HEK293 (cell line): ENCODE results near the gene KCNJ11.

Source experiments
- CTCF ChIA-PET: fragments of 350-600 bp; formaldehyde crosslinking; extraction: SDS; loops from one replicate; lab custom pipeline; 2021; ENCODE audit warnings: antibody characterized with exemption; lab: Yijun Ruan, JAX
- POLR2A ChIA-PET: fragments of 300-600 bp; formaldehyde crosslinking; extraction: SDS; loops from one replicate; lab custom pipeline; 2020; ENCODE audit warnings: antibody characterized with exemption, inconsistent platforms; lab: Yijun Ruan, JAX
- H3K27ac ChIP-seq: fragments of 200-500 bp; sonication (Bioruptor generic); 2 replicates; pipeline ENCODE4 v1.5.1; 2014; ENCODE audit warnings: low read depth, low read length, control low read depth, inconsistent platforms; ENCODE audit errors: extremely low read depth
- H3K36me3 ChIP-seq, 2 experiments: fragments of 200-500 bp in 1 of 2; sonication (Bioruptor generic) in 1 of 2; 1 replicate in 1 of 2; 2 replicates in 1 of 2; pipeline ENCODE4 v1.5.1; 2014 to 2017; ENCODE audit warnings: inconsistent platforms in 2 of 2, low read length in 2 of 2; ENCODE audit not compliant: control insufficient read depth in 2 of 2, insufficient read depth in 1 of 2
- H3K4me1 ChIP-seq: fragments of 200-500 bp; sonication (Bioruptor generic); 2 replicates; pipeline ENCODE4 v1.5.1; 2014; ENCODE audit warnings: mild to moderate bottlenecking, low read length, inconsistent platforms; ENCODE audit not compliant: control insufficient read depth, insufficient read depth
- H3K4me3 ChIP-seq: 2 replicates; pipeline ENCODE4 v1.5.1; 2011; ENCODE audit warnings: low read depth, mild to moderate bottlenecking, control low read depth, low read length, moderate library complexity
- H3K9me3 ChIP-seq: fragments of 200-500 bp; sonication (Bioruptor generic); 2 replicates; pipeline ENCODE4 v1.5.1; 2014; ENCODE audit warnings: low read depth, low read length, inconsistent platforms; ENCODE audit not compliant: control insufficient read depth, insufficient read depth
- BCL11B ChIP-seq: fragments of 450-650 bp; formaldehyde crosslinking; IDR thresholded peaks from 2 replicates; pipeline ENCODE4 v1.5.1; 2016; ENCODE audit warnings: low read depth, missing biosample characterization, missing genetic modification characterization
- GLI4 ChIP-seq: fragments of 450-650 bp; formaldehyde crosslinking; IDR thresholded peaks from 2 replicates; pipeline ENCODE4 v1.5.1; 2016; ENCODE audit warnings: missing biosample characterization, missing genetic modification characterization
- HOXC10 ChIP-seq: sonication (generic); formaldehyde crosslinking; IDR thresholded peaks from 2 replicates; pipeline ENCODE4 v1.8.1; 2023; ENCODE audit warnings: mild to moderate bottlenecking, missing genetic modification reagents
- IKZF3 ChIP-seq: fragments of 450-650 bp; IDR thresholded peaks from 2 replicates; pipeline ENCODE4 v1.5.0; 2018; ENCODE audit warnings: missing biosample characterization, mild to moderate bottlenecking, missing genetic modification characterization, moderate library complexity
- KLF8 ChIP-seq: fragments of 450-650 bp; formaldehyde crosslinking; IDR thresholded peaks from 2 replicates; pipeline ENCODE4 v1.5.1; 2016; ENCODE audit warnings: missing biosample characterization, missing genetic modification characterization
- KLF9 ChIP-seq: fragments of 450-650 bp; formaldehyde crosslinking; IDR thresholded peaks from 2 replicates; pipeline ENCODE4 v1.5.1; 2016; ENCODE audit warnings: missing biosample characterization, missing genetic modification characterization, low read depth
- MEIS1 ChIP-seq: sonication (generic); formaldehyde crosslinking; IDR thresholded peaks from 2 replicates; pipeline ENCODE4 v1.8.1; 2022; ENCODE audit warnings: missing genetic modification reagents, mild to moderate bottlenecking, borderline replicate concordance
- RBAK ChIP-seq: fragments of 450-650 bp; formaldehyde crosslinking; IDR thresholded peaks from 2 replicates; pipeline ENCODE4 v1.5.1; 2016; ENCODE audit warnings: missing biosample characterization, missing genetic modification characterization
- SCRT2 ChIP-seq: fragments of 450-650 bp; formaldehyde crosslinking; IDR thresholded peaks from 2 replicates; pipeline ENCODE4 v1.5.1; 2016; ENCODE audit warnings: missing biosample characterization, missing genetic modification characterization
- SP3 ChIP-seq: fragments of 450-650 bp; formaldehyde crosslinking; IDR thresholded peaks from 2 replicates; pipeline ENCODE4 v1.5.1; 2016; ENCODE audit warnings: missing biosample characterization, missing genetic modification characterization
- WT1 ChIP-seq: fragments of 450-650 bp; formaldehyde crosslinking; IDR thresholded peaks from 2 replicates; pipeline ENCODE4 v1.5.1; 2016; ENCODE audit warnings: missing biosample characterization, missing genetic modification characterization
- ZIC2 ChIP-seq: fragments of 450-650 bp; formaldehyde crosslinking; IDR thresholded peaks from 2 replicates; pipeline ENCODE4 v1.5.1; 2016; ENCODE audit warnings: missing biosample characterization, missing genetic modification characterization
- ZNF10 ChIP-seq: fragments of 450-650 bp; formaldehyde crosslinking; IDR thresholded peaks from 2 replicates; pipeline ENCODE4 v1.5.1; 2017; ENCODE audit warnings: missing biosample characterization, missing genetic modification characterization
- ZNF112 ChIP-seq: fragments of 450-650 bp; formaldehyde crosslinking; IDR thresholded peaks from 2 replicates; pipeline ENCODE4 v1.5.0; 2017; ENCODE audit warnings: missing biosample characterization, missing genetic modification characterization
- ZNF155 ChIP-seq: fragments of 450-650 bp; formaldehyde crosslinking; IDR thresholded peaks from 2 replicates; pipeline ENCODE4 v1.5.1; 2016; ENCODE audit warnings: missing biosample characterization, missing genetic modification characterization
- ZNF175 ChIP-seq: fragments of 450-650 bp; formaldehyde crosslinking; IDR thresholded peaks from 2 replicates; pipeline ENCODE4 v1.5.1; 2016; ENCODE audit warnings: missing biosample characterization, missing genetic modification characterization
- ZNF404 ChIP-seq: fragments of 450-650 bp; formaldehyde crosslinking; IDR thresholded peaks from 2 replicates; pipeline ENCODE4 v1.5.1; 2017; ENCODE audit warnings: missing biosample characterization, missing genetic modification characterization
- ZNF473 ChIP-seq: fragments of 450-650 bp; formaldehyde crosslinking; IDR thresholded peaks from 2 replicates; pipeline ENCODE4 v1.5.1; 2017; ENCODE audit warnings: missing biosample characterization, missing genetic modification characterization
- ZNF529 ChIP-seq: fragments of 450-650 bp; formaldehyde crosslinking; IDR thresholded peaks from 2 replicates; pipeline ENCODE4 v1.5.1; 2017; ENCODE audit warnings: missing genetic modification characterization, missing biosample characterization; ENCODE audit not compliant: insufficient replicate concordance
- ZNF530 ChIP-seq: fragments of 450-650 bp; formaldehyde crosslinking; IDR thresholded peaks from 2 replicates; pipeline ENCODE4 v1.5.1; 2016; ENCODE audit warnings: low read depth, missing biosample characterization, missing genetic modification characterization
- ZNF548 ChIP-seq: fragments of 450-650 bp; formaldehyde crosslinking; IDR thresholded peaks from 2 replicates; pipeline ENCODE4 v1.5.1; 2016; ENCODE audit warnings: missing biosample characterization, missing genetic modification characterization
- ZNF560 ChIP-seq: fragments of 450-650 bp; formaldehyde crosslinking; IDR thresholded peaks from 2 replicates; pipeline ENCODE4 v1.5.1; 2017; ENCODE audit warnings: missing biosample characterization, missing genetic modification characterization, borderline replicate concordance
- ZNF623 ChIP-seq: fragments of 450-650 bp; formaldehyde crosslinking; IDR thresholded peaks from 2 replicates; pipeline ENCODE4 v1.5.1; 2016; ENCODE audit warnings: missing biosample characterization, missing genetic modification characterization
- ZNF776 ChIP-seq: fragments of 450-650 bp; formaldehyde crosslinking; IDR thresholded peaks from 2 replicates; pipeline ENCODE4 v1.5.0; 2017; ENCODE audit warnings: missing biosample characterization, missing genetic modification characterization, borderline replicate concordance
- ZNF791 ChIP-seq: fragments of 450-650 bp; formaldehyde crosslinking; IDR thresholded peaks from 2 replicates; pipeline ENCODE4 v1.5.1; 2016; ENCODE audit warnings: missing biosample characterization, missing genetic modification characterization
- TF ChIP-seq, protein P1 (sequence below): fragments of 450-650 bp; formaldehyde crosslinking; IDR thresholded peaks from 2 replicates; pipeline ENCODE4 v1.5.1; 2017; ENCODE audit warnings: missing biosample characterization, missing genetic modification characterization
- TF ChIP-seq, protein P2 (sequence below): fragments of 450-650 bp; formaldehyde crosslinking; IDR thresholded peaks from 2 replicates; pipeline ENCODE4 v1.5.1; 2016; ENCODE audit warnings: missing biosample characterization, missing genetic modification characterization, borderline replicate concordance
- TF ChIP-seq, protein P3 (sequence below): fragments of 450-650 bp; formaldehyde crosslinking; IDR thresholded peaks from 2 replicates; pipeline ENCODE4 v1.5.1; 2017; ENCODE audit warnings: missing biosample characterization, mild to moderate bottlenecking, missing genetic modification characterization, moderate library complexity

The KCNJ11 gene

DNA sequence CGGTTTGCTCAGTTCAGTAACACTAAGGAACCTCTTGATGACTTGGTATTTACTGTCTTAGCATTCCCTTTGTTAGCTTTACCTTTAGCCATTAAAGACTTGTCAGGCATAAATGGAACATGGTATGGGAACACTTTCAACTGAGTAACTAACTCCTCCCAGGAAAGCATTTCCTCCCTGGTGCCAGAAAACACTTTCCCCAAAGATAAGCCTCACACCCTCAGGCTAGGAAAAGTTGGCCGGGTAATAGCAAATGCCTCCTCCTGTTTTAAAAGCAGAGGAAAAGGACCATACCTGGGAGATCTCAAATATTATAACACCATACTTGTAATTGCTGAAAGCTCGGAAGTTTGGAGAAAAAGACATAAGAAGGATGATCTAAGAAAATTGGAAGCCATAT lies 12.0 kb downstream of the KCNJ11 start:
- CTCF ChIA-PET: interaction anchor here (0.9 kb wide), 1 partner anchor 10 kb away, joined by 3 read pairs; no protein-coding TSS in a partner anchor
- Histone ChIP-seq H3K36me3 (peaks cover 0 to 85% of the 10 kb centered on the region in 2 experiments; a peak in 2 of 3 replicates), H3K9me3 (no peaks in the 10 kb centered on the region), H3K27ac (no peak overlapping the region), H3K4me1 (no peaks in the 10 kb centered on the region), H3K4me3 (no peak overlapping the region)
- TF ChIP-seq IKZF3 (no peak), RBAK (no peak), HOXC10 (CRISPR knock-in tag) (no peak), SP3 (tag by site-specific recombination) (no peak), ZNF776 (tag by site-specific recombination) (no peak), ZNF791 (no peak), ZNF112 (no peak), ZIC2 (tag by site-specific recombination) (no peak), ZNF529 (no peak), KLF8 (tag by site-specific recombination) (no peak), ZNF175 (tag by site-specific recombination) (no peak), SCRT2 (tag by site-specific recombination) (no peak), ZNF473 (tag by site-specific recombination) (no peak)
- TF ChIP-seq, protein P1, sequence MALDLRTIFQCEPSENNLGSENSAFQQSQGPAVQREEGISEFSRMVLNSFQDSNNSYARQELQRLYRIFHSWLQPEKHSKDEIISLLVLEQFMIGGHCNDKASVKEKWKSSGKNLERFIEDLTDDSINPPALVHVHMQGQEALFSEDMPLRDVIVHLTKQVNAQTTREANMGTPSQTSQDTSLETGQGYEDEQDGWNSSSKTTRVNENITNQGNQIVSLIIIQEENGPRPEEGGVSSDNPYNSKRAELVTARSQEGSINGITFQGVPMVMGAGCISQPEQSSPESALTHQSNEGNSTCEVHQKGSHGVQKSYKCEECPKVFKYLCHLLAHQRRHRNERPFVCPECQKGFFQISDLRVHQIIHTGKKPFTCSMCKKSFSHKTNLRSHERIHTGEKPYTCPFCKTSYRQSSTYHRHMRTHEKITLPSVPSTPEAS (tag by site-specific recombination): no peak
- POLR2A ChIA-PET: no interaction called here

DNA sequence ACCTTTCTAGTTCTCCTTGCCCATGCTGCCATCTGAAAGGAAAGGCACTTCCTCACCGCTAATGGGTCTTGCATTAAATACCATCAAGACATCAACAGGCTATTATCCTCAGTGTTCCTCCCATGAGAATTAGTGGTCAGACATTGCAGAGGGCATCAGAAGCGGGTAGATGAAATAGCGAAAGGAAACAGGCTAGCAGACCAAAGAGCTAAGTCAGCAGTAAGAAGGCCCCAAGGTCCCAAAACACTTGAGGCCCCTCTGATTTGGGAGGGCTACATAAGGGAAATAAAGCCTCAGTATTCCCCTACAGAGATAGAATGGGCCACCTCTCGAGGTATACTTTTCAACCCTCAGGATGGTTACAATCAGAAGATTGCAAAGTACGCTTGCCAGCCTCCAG lies 12.9 kb downstream of the KCNJ11 start:
- TF ChIP-seq MEIS1 (no peak), ZNF560 (tag by site-specific recombination) (no peak), ZNF623 (tag by site-specific recombination) (no peak), KLF9 (no peak), WT1 (tag by site-specific recombination) (no peak), ZNF155 (no peak), ZNF548 (no peak), BCL11B (no peak), GLI4 (tag by site-specific recombination) (no peak), ZNF404 (no peak), ZNF10 (tag by site-specific recombination) (no peak), ZNF530 (tag by site-specific recombination) (no peak)
- TF ChIP-seq, protein P2, sequence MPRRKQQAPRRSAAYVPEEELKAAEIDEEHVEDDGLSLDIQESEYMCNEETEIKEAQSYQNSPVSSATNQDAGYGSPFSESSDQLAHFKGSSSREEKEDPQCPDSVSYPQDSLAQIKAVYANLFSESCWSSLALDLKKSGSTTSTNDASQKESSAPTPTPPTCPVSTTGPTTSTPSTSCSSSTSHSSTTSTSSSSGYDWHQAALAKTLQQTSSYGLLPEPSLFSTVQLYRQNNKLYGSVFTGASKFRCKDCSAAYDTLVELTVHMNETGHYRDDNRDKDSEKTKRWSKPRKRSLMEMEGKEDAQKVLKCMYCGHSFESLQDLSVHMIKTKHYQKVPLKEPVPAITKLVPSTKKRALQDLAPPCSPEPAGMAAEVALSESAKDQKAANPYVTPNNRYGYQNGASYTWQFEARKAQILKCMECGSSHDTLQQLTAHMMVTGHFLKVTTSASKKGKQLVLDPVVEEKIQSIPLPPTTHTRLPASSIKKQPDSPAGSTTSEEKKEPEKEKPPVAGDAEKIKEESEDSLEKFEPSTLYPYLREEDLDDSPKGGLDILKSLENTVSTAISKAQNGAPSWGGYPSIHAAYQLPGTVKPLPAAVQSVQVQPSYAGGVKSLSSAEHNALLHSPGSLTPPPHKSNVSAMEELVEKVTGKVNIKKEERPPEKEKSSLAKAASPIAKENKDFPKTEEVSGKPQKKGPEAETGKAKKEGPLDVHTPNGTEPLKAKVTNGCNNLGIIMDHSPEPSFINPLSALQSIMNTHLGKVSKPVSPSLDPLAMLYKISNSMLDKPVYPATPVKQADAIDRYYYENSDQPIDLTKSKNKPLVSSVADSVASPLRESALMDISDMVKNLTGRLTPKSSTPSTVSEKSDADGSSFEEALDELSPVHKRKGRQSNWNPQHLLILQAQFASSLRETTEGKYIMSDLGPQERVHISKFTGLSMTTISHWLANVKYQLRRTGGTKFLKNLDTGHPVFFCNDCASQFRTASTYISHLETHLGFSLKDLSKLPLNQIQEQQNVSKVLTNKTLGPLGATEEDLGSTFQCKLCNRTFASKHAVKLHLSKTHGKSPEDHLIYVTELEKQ (tag by site-specific recombination): no peak
- TF ChIP-seq, protein P3, sequence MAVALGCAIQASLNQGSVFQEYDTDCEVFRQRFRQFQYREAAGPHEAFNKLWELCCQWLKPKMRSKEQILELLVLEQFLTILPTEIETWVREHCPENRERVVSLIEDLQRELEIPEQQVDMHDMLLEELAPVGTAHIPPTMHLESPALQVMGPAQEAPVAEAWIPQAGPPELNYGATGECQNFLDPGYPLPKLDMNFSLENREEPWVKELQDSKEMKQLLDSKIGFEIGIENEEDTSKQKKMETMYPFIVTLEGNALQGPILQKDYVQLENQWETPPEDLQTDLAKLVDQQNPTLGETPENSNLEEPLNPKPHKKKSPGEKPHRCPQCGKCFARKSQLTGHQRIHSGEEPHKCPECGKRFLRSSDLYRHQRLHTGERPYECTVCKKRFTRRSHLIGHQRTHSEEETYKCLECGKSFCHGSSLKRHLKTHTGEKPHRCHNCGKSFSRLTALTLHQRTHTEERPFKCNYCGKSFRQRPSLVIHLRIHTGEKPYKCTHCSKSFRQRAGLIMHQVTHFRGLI: no peak
- Histone ChIP-seq H3K9me3 (no peaks in the 10 kb centered on the region), H3K27ac (no peak overlapping the region), H3K36me3 (peaks cover 0 to 88% of the 10 kb centered on the region in 2 experiments; a peak in 2 of 3 replicates), H3K4me3 (no peak overlapping the region), H3K4me1 (no peaks in the 10 kb centered on the region)
- ChIA-PET CTCF (interaction anchor here (0.6 to 2.2 kb wide), 7 partner anchors 8 to 569 kb away, joined by 3 to 20 read pairs (median 3); partner anchors contain the start of gene KCNJ11), POLR2A (no interaction called here)
